ENCODE data around the gene TSPAN9.

The TSPAN9 gene

DNA sequence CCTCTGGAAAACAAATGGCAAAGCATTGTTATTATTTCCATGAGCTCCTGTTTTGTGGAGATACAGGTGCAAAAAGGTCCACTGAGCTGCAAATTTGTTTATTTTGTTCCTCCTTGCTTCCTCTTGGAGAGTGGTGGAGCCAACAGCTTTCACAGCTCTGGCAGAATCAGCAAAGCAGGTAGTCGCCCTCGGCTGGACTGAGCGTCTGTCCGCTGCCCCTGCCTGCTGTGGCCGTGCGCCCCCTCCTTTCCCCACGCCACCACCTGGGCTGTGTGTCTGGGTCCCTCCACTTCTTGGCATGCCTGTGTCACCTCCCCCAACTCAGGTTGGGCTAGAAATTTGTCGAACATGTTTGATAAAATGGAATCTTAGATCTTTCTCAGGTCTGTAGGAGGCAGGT, 188.2 kb downstream of the TSPAN9 start:
- TF ChIP-seq FOXP2 (optimal IDR thresholded peaks at IDR 0.05; ENCODE audit: borderline replicate concordance, extremely low read depth, extremely low read length, insufficient read depth) (no peak), SIN3A (IDR thresholded peaks at IDR 0.05; ENCODE audit: borderline replicate concordance, insufficient read depth, low read length) (no peak), REST (IDR thresholded peaks at IDR 0.05; ENCODE audit: insufficient read depth in 1 of 2, low read depth in 2 of 2, low read length in 2 of 2) (no peak), POLR2AphosphoS5 (IDR thresholded peaks at IDR 0.05; ENCODE audit: low read depth, low read length) (no peak), TAF1 (IDR thresholded peaks at IDR 0.05; ENCODE audit: borderline replicate concordance, insufficient read depth, low read length) (no peak)

DNA sequence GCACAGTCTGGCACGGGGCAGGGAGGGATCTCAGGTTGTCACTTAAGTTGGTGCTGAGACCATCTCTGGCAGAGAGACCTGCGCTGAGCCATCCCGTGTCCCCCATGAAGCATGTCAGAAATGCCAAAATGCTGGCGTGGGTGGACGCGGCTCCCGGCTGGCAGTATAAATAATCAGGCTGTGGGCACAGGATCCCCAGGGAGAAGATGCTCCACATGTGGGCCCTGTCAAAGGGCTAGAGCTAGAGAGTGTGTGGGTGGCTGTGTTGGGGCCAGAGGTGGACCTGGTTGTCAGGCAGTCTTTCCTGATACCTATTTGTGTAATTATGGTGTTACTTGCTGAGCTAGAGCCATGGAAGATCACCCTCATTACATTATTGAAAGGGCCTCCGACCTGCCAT, 189.5 kb downstream of the TSPAN9 start:
- TF ChIP-seq POLR2AphosphoS5 (IDR thresholded peaks at IDR 0.05; ENCODE audit: low read depth, low read length) (no peak), REST (IDR thresholded peaks at IDR 0.05; ENCODE audit: insufficient read depth in 1 of 2, low read depth in 2 of 2, low read length in 2 of 2) (no peak), SIN3A (IDR thresholded peaks at IDR 0.05; ENCODE audit: borderline replicate concordance, insufficient read depth, low read length) (no peak), FOXP2 (optimal IDR thresholded peaks at IDR 0.05; ENCODE audit: borderline replicate concordance, extremely low read depth, extremely low read length, insufficient read depth) (no peak), TAF1 (IDR thresholded peaks at IDR 0.05; ENCODE audit: borderline replicate concordance, insufficient read depth, low read length) (no peak)

GRCh38 chr12:3267690-3268089, 190.5 kb downstream of the TSPAN9 start:
- TF ChIP-seq SIN3A (IDR thresholded peaks at IDR 0.05; ENCODE audit: borderline replicate concordance, insufficient read depth, low read length) (no peak), FOXP2 (optimal IDR thresholded peaks at IDR 0.05; ENCODE audit: borderline replicate concordance, extremely low read depth, extremely low read length, insufficient read depth) (no peak), POLR2AphosphoS5 (IDR thresholded peaks at IDR 0.05; ENCODE audit: low read depth, low read length) (no peak), REST (IDR thresholded peaks at IDR 0.05; ENCODE audit: insufficient read depth in 1 of 2, low read depth in 2 of 2, low read length in 2 of 2) (no peak), TAF1 (IDR thresholded peaks at IDR 0.05; ENCODE audit: borderline replicate concordance, insufficient read depth, low read length) (no peak)

DNA sequence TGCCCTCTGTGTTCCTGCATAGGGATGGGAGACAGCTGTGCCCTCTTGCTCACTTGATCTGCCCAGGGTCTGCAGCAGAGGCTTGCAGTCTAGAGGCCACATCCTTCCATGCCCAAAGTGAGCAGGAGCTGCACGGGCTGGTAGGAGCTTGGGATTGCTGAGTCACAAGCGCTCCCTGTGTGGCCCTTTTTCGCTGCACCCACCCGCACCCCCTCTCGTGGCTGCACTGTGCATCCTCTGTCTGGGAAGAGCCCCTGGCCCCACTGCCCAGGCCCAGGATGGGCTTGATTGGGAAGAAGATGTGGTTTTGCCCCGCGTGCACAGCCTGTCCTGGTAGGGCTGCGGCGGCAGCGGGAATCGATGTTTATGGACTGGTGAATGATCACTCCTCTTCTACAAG, 192.4 kb downstream of the TSPAN9 start:
- TF ChIP-seq FOXP2 (optimal IDR thresholded peaks at IDR 0.05; ENCODE audit: borderline replicate concordance, extremely low read depth, extremely low read length, insufficient read depth) (no peak), SIN3A (IDR thresholded peaks at IDR 0.05; ENCODE audit: borderline replicate concordance, insufficient read depth, low read length) (no peak)

DNA sequence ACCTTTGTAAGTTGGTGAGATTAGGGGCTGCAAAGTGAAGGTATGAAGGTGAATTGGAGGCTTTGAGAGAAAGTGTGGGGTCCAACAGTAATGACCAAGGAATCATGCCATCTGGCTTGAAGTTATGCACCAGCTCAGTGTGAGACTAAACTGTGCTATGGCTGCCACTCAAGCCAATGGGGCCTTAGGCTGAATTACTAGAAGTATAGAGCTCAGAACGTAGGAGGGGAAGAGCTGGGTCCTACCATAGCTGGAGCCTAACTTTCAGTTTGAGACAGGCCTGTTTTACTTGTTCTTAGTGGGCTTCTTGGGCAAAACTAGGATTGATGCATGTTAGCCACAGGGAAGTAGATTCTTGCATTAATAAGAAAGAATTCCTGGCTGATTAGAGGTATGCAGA, 194.0 kb downstream of the TSPAN9 start:
- TF ChIP-seq FOXP2 (optimal IDR thresholded peaks at IDR 0.05; ENCODE audit: borderline replicate concordance, extremely low read depth, extremely low read length, insufficient read depth) (no peak), TAF1 (IDR thresholded peaks at IDR 0.05; ENCODE audit: borderline replicate concordance, insufficient read depth, low read length) (no peak), POLR2AphosphoS5 (IDR thresholded peaks at IDR 0.05; ENCODE audit: low read depth, low read length) (no peak), REST (IDR thresholded peaks at IDR 0.05; ENCODE audit: insufficient read depth in 1 of 2, low read depth in 2 of 2, low read length in 2 of 2) (no peak), SIN3A (IDR thresholded peaks at IDR 0.05; ENCODE audit: borderline replicate concordance, insufficient read depth, low read length) (no peak)
